Lower lobe of right lung (tissue), 2 donors: Measurements from ENCODE around the gene SNRNP25. TPM values are rescaled to one million over a fixed set of nuclear protein-coding genes. Genes with fewer than 3 reads are reported as not detected.

Experiments used
- ATAC-seq, 2 donors: fragments of 200-7000 bp; cut with Tn5 transposase; one replicate each; pipeline ENCODE4 v1.9.1; 2020 to 2022; ENCODE audit warnings: mild to moderate bottlenecking in 2 of 2, moderate library complexity in 2 of 2
- DNase-seq: peaks from one replicate; pipeline ENCODE4 v3.0.0-alpha.2; 2020
- H3K27ac ChIP-seq: fragments of 200-600 bp; one replicate; pipeline ENCODE4 v1.8.0; 2022
- H3K27me3 ChIP-seq: fragments of 200-600 bp; one replicate; pipeline ENCODE4 v1.8.0; 2022; ENCODE audit warnings: low read depth
- H3K36me3 ChIP-seq: fragments of 200-600 bp; one replicate; pipeline ENCODE4 v1.8.0; 2022; ENCODE audit warnings: mild to moderate bottlenecking
- H3K4me1 ChIP-seq: fragments of 200-600 bp; one replicate; pipeline ENCODE4 v1.8.0; 2022
- H3K4me3 ChIP-seq: fragments of 200-600 bp; one replicate; pipeline ENCODE4 v1.8.0; 2022; ENCODE audit warnings: mild to moderate bottlenecking
- H3K9me3 ChIP-seq: fragments of 200-600 bp; one replicate; pipeline ENCODE4 v1.8.0; 2022
- CTCF ChIP-seq: fragments of 200-600 bp; IDR thresholded peaks from one replicate; pipeline ENCODE4 v1.8.0; 2022; ENCODE audit warnings: antibody characterized with exemption, mild to moderate bottlenecking
- intact Hi-C: fragments of 100-400 bp; cut with DNase I; formaldehyde crosslinking; loops from one replicate; pipeline ENCODE4 v1.11.0; 2022
- total RNA-seq: library from RNA; stranded (reverse); fragmentation: NEBNext Ultra II Directional; extraction: Animal tissue kit (Norgen Biotek cat#: 25700); gene quantifications from one replicate; pipeline ENCODE4 v1.2.1, GENCODE V29; 2021
- donor health status: DM: no; HTN: yes; CAD: no; lungs with severe emphysema.

Gene SNRNP25
- total RNA-seq, 1 donor from 2014 or later = 18.5 TPM

- Histone ChIP-seq H3K4me3 (peak overlapping the region; percentile 18), H3K27ac (peak overlapping the region; percentile 62), H3K4me1 (peaks cover 14% of the 10 kb centered on the region), H3K36me3 (no peaks in the 10 kb centered on the region), H3K9me3 (no peaks in the 10 kb centered on the region), H3K27me3 (no peaks in the 10 kb centered on the region)
- ATAC-seq (no peak), DNase-seq (peak; percentile 25)
- intact Hi-C loops = no loop called here
- no peak for TF ChIP-seq CTCF
These were observed 19.6 kb upstream of the SNRNP25 start for GRCh38 chr16:33877-34647.

GRCh38 chr16:34648-34987 is 19.0 kb upstream of the SNRNP25 start:
- intact Hi-C loops = no loop called here
- Histone ChIP-seq H3K27ac (peak overlapping the region; percentile 62), H3K4me3 (peak overlapping the region; percentile 18), H3K9me3 (no peaks in the 10 kb centered on the region), H3K36me3 (no peaks in the 10 kb centered on the region), H3K27me3 (no peaks in the 10 kb centered on the region), H3K4me1 (peaks cover 16% of the 10 kb centered on the region)
- DNase-seq (peak; percentile 38), ATAC-seq (peak in 1 of 2 donors; percentile 6)
- TF ChIP-seq CTCF = no peak

GRCh38 chr16:35011-35677 is 18.5 kb upstream of the SNRNP25 start:
- Histone ChIP-seq H3K9me3 (no peaks in the 10 kb centered on the region), H3K4me3 (peak overlapping the region; percentile 18), H3K36me3 (no peaks in the 10 kb centered on the region), H3K27me3 (no peaks in the 10 kb centered on the region), H3K4me1 (peaks cover 16% of the 10 kb centered on the region), H3K27ac (peak overlapping the region; percentile 62)
- TF ChIP-seq CTCF = no peak
- peak; percentile 56 to 70 for ATAC-seq
- intact Hi-C loops = no loop called here
- DNase-seq = peak; percentile 63

DNA sequence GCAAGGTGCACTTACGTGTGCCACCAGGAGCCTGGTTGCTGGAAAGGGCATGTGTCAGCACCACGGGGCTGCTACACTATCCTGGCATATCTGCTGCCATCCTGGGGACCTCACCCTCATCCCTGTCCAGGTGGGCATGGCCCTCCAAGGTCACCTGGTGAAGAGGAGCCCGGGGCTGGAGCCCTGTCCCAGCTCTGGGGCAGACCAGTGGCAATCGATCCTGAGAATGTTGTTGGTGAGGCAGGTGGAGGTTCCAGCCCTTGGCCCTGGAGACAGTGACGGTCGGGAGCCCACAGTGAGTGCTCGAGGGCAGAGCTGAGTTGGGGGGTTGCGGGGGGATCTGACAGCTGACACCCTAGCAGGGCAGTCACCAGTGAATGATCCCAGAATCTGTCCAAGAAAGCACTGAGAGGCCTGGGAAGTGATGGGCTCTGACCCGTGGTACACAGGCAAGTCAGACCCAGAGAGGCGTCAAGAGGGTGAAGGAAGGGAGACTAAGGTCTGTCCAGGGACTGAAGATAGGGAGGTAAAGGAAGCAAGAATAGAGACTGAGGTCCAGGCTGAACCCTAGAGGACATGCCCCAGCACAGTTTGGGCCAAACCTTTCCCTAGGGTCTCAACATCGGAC is 17.8 kb upstream of the SNRNP25 start:
- TF ChIP-seq CTCF = no peak
- H3K27ac ChIP-seq = peak overlapping the region; percentile 62

GRCh38 chr16:36336-36984 is 17.2 kb upstream of the SNRNP25 start:
- H3K27me3 ChIP-seq = no peaks in the 10 kb centered on the region
- no peaks in the 10 kb centered on the region for H3K36me3 ChIP-seq
- no peaks in the 10 kb centered on the region for H3K9me3 ChIP-seq
- intact Hi-C loops = no loop called here
- no peak for ATAC-seq
- H3K27ac ChIP-seq = no peak overlapping the region
- H3K4me1 ChIP-seq = peaks cover 16% of the 10 kb centered on the region
- no peak for DNase-seq
- no peak overlapping the region for H3K4me3 ChIP-seq
- TF ChIP-seq CTCF = no peak

More for the DNA sequence above, 17.8 kb upstream of the SNRNP25 start:
- H3K4me1 ChIP-seq = peaks cover 16% of the 10 kb centered on the region
- ATAC-seq = peak in 1 of 2 donors; percentile 1
- no peak overlapping the region for H3K4me3 ChIP-seq
- intact Hi-C loops = no loop called here
- no peaks in the 10 kb centered on the region for H3K9me3 ChIP-seq
- H3K27me3 ChIP-seq = no peaks in the 10 kb centered on the region
- DNase-seq = no peak
- no peaks in the 10 kb centered on the region for H3K36me3 ChIP-seq
